ENCODE results near the gene CDKAL1. TPM values are rescaled to one million over a fixed set of nuclear protein-coding genes. Genes with fewer than 3 reads are reported as not detected.

CDKAL1 gene
- total RNA-seq, 1 experiment from 2014 or later, result 16.1 TPM

- no TSS peak for BruUV-seq (replicated peaks)
- Histone ChIP-seq H3K4me3 (no peak overlapping the region), H3K79me2 (ENCODE audit: low read depth) (no peaks in the 10 kb centered on the region), H3F3A (ENCODE audit: insufficient read depth, low read depth) (no peaks in the 10 kb centered on the region), H3K9me3 (ENCODE audit: insufficient read depth, low read depth) (0 out of 2 replicates have a peak, but pooled peaks cover 8% of the 10 kb centered on the region), H4K20me1 (ENCODE audit: insufficient read depth) (no peaks in the 10 kb centered on the region), H3K4me2 (no peak overlapping the region), H3K27ac (no peak overlapping the region), H3K9me2 (ENCODE audit: insufficient read depth) (no peaks in the 10 kb centered on the region), H3K4me1 (replicated peaks; ENCODE audit: insufficient read depth) (no peaks in the 10 kb centered on the region), H3K36me3 (ENCODE audit: low read depth) (no peaks in the 10 kb centered on the region), H3K27me3 (ENCODE audit: insufficient read depth, low read depth) (no peaks in the 10 kb centered on the region), H2AFZ (no peak overlapping the region)
- CTCF ChIA-PET, result no interaction called here
- POLR2A ChIA-PET (ENCODE audit: unreplicated experiment), result no interaction called here
- TF ChIP-seq CTCF (conservative IDR thresholded peaks at IDR 0.05) (no peak), EZH2 (IDR thresholded peaks at IDR 0.05; ENCODE audit: low read depth) (no peak)
- DNase-seq, result no peak
- intact Hi-C loops (cut with micrococcal nuclease; ENCODE audit: unreplicated experiment), result no loop called here
These were observed 536.4 kb downstream of the CDKAL1 start for GRCh38 chr6:21070620-21071019.

- no peaks in the 10 kb centered on the region for H3K36me3 ChIP-seq (ENCODE audit: low read depth)
- BruUV-seq (replicated peaks), result no TSS peak
- ChIA-PET POLR2A (ENCODE audit: unreplicated experiment) (no interaction called here), CTCF (no interaction called here)
- no peaks in the 10 kb centered on the region for H3K4me1 ChIP-seq (replicated peaks; ENCODE audit: insufficient read depth)
- H3K79me2 ChIP-seq (ENCODE audit: low read depth), result no peaks in the 10 kb centered on the region
- TF ChIP-seq CTCF (conservative IDR thresholded peaks at IDR 0.05) (no peak), EZH2 (IDR thresholded peaks at IDR 0.05; ENCODE audit: low read depth) (no peak)
- no peaks in the 10 kb centered on the region for H3K27me3 ChIP-seq (ENCODE audit: insufficient read depth, low read depth)
- H3K9me3 ChIP-seq (ENCODE audit: insufficient read depth, low read depth), result 0 out of 2 replicates have a peak, but pooled peaks cover 8% of the 10 kb centered on the region
- H3K27ac ChIP-seq, result no peak overlapping the region
- H3K4me3 ChIP-seq, result no peak overlapping the region
- H3K4me2 ChIP-seq, result no peak overlapping the region
- no peak overlapping the region for H2AFZ ChIP-seq
- no peak for DNase-seq
- intact Hi-C loops (cut with micrococcal nuclease; ENCODE audit: unreplicated experiment), result no loop called here
- no peaks in the 10 kb centered on the region for H4K20me1 ChIP-seq (ENCODE audit: insufficient read depth)
- H3F3A ChIP-seq (ENCODE audit: insufficient read depth, low read depth), result no peaks in the 10 kb centered on the region
- no peaks in the 10 kb centered on the region for H3K9me2 ChIP-seq (ENCODE audit: insufficient read depth)
These were observed 537.7 kb downstream of the CDKAL1 start for GRCh38 chr6:21071780-21072468.

- H3K79me2 ChIP-seq (ENCODE audit: low read depth), result no peaks in the 10 kb centered on the region
- H3K4me1 ChIP-seq (replicated peaks; ENCODE audit: insufficient read depth), result no peaks in the 10 kb centered on the region
- H3K9me2 ChIP-seq (ENCODE audit: insufficient read depth), result no peaks in the 10 kb centered on the region
- H4K20me1 ChIP-seq (ENCODE audit: insufficient read depth), result no peaks in the 10 kb centered on the region
- DNase-seq, result no peak
- no peaks in the 10 kb centered on the region for H3K27me3 ChIP-seq (ENCODE audit: insufficient read depth, low read depth)
- no peaks in the 10 kb centered on the region for H3K36me3 ChIP-seq (ENCODE audit: low read depth)
- H3K27ac ChIP-seq, result no peak overlapping the region
- BruUV-seq (replicated peaks), result no TSS peak
- ChIA-PET CTCF (no interaction called here), POLR2A (ENCODE audit: unreplicated experiment) (no interaction called here)
- no peaks in the 10 kb centered on the region for H3F3A ChIP-seq (ENCODE audit: insufficient read depth, low read depth)
- intact Hi-C loops (cut with micrococcal nuclease; ENCODE audit: unreplicated experiment), result no loop called here
- H3K4me3 ChIP-seq, result no peak overlapping the region
- H3K4me2 ChIP-seq, result no peak overlapping the region
- 0 out of 2 replicates have a peak, but pooled peaks cover 8% of the 10 kb centered on the region for H3K9me3 ChIP-seq (ENCODE audit: insufficient read depth, low read depth)
- no peak overlapping the region for H2AFZ ChIP-seq
- TF ChIP-seq CTCF (conservative IDR thresholded peaks at IDR 0.05), result no peak
- TF ChIP-seq EZH2 (IDR thresholded peaks at IDR 0.05; ENCODE audit: low read depth), result no peak
These were observed 539.1 kb downstream of the CDKAL1 start for GRCh38 chr6:21073318-21073839.
